Lung (tissue), 12 donors: Measurements from ENCODE around the gene GLT1D1. TPM values are rescaled to one million over a fixed set of nuclear protein-coding genes. Genes with fewer than 3 reads are reported as not detected.

Source experiments
- ATAC-seq: fragments of 200-7000 bp; cut with Tn5 transposase; one replicate; pipeline ENCODE4 v1.9.1; 2020; ENCODE audit warnings: moderate number of reproducible peaks; ENCODE audit not compliant: insufficient read depth, low FRiP score
- DNase-seq, 3 donors: peaks; one replicate each; pipeline ENCODE4 v3.0.0-alpha.2; 2013 to 2017
- H3K27ac ChIP-seq, 2 donors: one replicate each; pipeline ENCODE4 v1.5.1; 2013; ENCODE audit warnings: mild to moderate bottlenecking in 2 of 2, moderate library complexity in 2 of 2, control low read depth in 1 of 2, inconsistent platforms in 1 of 2, low read depth in 1 of 2, low read length in 1 of 2
- H3K27me3 ChIP-seq, 3 donors: one replicate each; pipeline ENCODE4 v1.5.1; 2013; ENCODE audit warnings: low read length in 2 of 3; ENCODE audit not compliant: control insufficient read depth in 3 of 3, insufficient read depth in 3 of 3
- H3K36me3 ChIP-seq, 4 donors: one replicate each; pipeline ENCODE4 v1.5.1; 2013; ENCODE audit warnings: low read length in 4 of 4, mild to moderate bottlenecking in 1 of 4, moderate library complexity in 1 of 4; ENCODE audit not compliant: control insufficient read depth in 4 of 4, insufficient read depth in 4 of 4
- H3K4me1 ChIP-seq, 5 donors: one replicate each; pipeline ENCODE4 v1.5.1; 2013; ENCODE audit warnings: low read length in 5 of 5, mild to moderate bottlenecking in 2 of 5, moderate library complexity in 1 of 5; ENCODE audit not compliant: control insufficient read depth in 5 of 5, insufficient read depth in 5 of 5
- H3K4me3 ChIP-seq: one replicate; pipeline ENCODE4 v1.5.1; 2013; ENCODE audit warnings: mild to moderate bottlenecking, control low read depth, moderate library complexity
- H3K9ac ChIP-seq, 2 donors: one replicate each; pipeline ENCODE4 v1.5.1; 2013; ENCODE audit warnings: low read length in 2 of 2, control low read depth in 1 of 2; ENCODE audit not compliant: insufficient read depth in 1 of 2
- H3K9me3 ChIP-seq, 4 donors: one replicate each; pipeline ENCODE4 v1.5.1; 2013; ENCODE audit warnings: low read length in 3 of 4, mild to moderate bottlenecking in 1 of 4, moderate library complexity in 1 of 4; ENCODE audit not compliant: control insufficient read depth in 4 of 4, insufficient read depth in 3 of 4
- WGBS, 2 donors: extraction: QIAGEN DNeasy Blood & Tissue Kit; methylation state at CpG; one replicate each; pipeline ENCODE4 v1.1.7; 2013; 5-methylcytosine and 5-hydroxymethylcytosine counted together
- polyA plus RNA-seq, 2 donors: library from polyadenylated mRNA; stranded (reverse); fragments of 200-250 nt; gene quantifications; one replicate each; pipeline ENCODE4 v1.2.1, GENCODE V29; 2013
- total RNA-seq, 2 donors: library from RNA; depleted of rRNA in 1 of 2; stranded (reverse); fragments of >200 nt in 1 of 2; gene quantifications; one replicate each; pipeline ENCODE4 v1.2.1, GENCODE V29; 2014 to 2021
- TF ChIP-seq, protein P1 (sequence below): IDR thresholded peaks from 2 replicates; pipeline ENCODE4 v1.5.1; 2012; ENCODE audit warnings: mild to moderate bottlenecking; ENCODE audit errors: control extremely low read depth, extremely low read depth
- donor health status: control.
- donor health status: control.
- donor health status: Bipolar disorder and iron deficiency.
- donor health status: healthy.
- donor health status: DM: yes; HTN: yes; CAD: no.

The GLT1D1 gene
- total and polyA plus RNA-seq, 4 donors = 0.39 to 25.4 (median 4.2) TPM

DNA sequence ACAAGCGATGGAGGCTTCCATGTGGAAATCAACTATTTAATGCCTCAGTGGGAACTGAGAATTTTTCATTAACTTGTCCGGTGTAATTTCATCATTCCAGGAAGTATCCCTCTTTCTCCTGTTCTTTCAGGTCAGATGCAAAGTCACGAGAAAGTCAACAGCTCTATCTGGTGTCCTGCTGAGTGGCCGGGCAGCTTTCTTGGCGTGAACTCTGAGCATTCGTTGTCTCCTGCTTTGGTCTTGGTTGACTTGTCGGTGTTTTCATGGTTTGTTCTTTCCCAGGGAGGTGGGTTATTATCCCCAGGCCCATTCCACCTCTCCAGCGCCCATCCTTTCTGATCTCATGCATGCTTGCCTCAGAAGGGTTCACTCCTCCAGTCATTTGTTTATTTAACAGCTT is 149.1 kb downstream of the GLT1D1 start:
- DNase-seq (no peak), ATAC-seq (no peak)
- Histone ChIP-seq H3K27me3 (no peaks in the 10 kb centered on the region), H3K27ac (no peak overlapping the region), H3K9me3 (peaks cover 0 to 5% (median 0%) of the 10 kb centered on the region in 4 donors), H3K4me3 (no peak overlapping the region), H3K36me3 (no peaks in the 10 kb centered on the region), H3K9ac (no peak overlapping the region), H3K4me1 (no peaks in the 10 kb centered on the region)
- TF ChIP-seq, protein P1, sequence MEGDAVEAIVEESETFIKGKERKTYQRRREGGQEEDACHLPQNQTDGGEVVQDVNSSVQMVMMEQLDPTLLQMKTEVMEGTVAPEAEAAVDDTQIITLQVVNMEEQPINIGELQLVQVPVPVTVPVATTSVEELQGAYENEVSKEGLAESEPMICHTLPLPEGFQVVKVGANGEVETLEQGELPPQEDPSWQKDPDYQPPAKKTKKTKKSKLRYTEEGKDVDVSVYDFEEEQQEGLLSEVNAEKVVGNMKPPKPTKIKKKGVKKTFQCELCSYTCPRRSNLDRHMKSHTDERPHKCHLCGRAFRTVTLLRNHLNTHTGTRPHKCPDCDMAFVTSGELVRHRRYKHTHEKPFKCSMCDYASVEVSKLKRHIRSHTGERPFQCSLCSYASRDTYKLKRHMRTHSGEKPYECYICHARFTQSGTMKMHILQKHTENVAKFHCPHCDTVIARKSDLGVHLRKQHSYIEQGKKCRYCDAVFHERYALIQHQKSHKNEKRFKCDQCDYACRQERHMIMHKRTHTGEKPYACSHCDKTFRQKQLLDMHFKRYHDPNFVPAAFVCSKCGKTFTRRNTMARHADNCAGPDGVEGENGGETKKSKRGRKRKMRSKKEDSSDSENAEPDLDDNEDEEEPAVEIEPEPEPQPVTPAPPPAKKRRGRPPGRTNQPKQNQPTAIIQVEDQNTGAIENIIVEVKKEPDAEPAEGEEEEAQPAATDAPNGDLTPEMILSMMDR = no peak
- WGBS, 2 donors = 64 to 65% methylated on average over 8 of the region's 8 CpGs

DNA sequence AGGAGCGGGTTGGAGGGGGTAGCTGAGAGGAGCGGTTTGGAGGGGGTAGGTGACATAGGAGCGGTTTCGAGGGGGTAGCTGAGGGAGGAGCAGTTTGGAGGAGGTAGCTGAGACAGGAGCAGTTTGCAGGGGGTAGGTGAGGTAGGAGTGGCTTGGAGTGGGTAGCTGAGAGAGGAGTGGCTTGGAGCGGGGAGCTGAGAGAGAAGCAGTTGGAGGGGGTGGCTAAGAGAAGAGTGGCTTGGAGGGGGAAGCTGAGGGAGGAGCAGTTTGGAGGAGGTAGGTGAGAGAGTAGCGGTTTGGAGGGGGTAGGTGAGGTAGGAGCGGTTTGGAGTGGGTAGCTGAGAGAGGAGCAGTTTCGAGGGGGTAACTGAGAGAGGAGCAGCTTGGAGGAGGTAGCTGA is 152.1 kb downstream of the GLT1D1 start:
- Histone ChIP-seq H3K4me3 (no peak overlapping the region), H3K27me3 (no peaks in the 10 kb centered on the region), H3K27ac (no peak overlapping the region), H3K9ac (no peak overlapping the region), H3K4me1 (no peaks in the 10 kb centered on the region), H3K36me3 (no peaks in the 10 kb centered on the region), H3K9me3 (peaks cover 0 to 6% (median 0%) of the 10 kb centered on the region in 4 donors)
- 88 to 90% methylated on average over 7 to 8 of the region's 8 CpGs for WGBS, 2 donors
- ATAC-seq (no peak), DNase-seq (no peak)
- TF ChIP-seq, protein P1 = no peak

DNA sequence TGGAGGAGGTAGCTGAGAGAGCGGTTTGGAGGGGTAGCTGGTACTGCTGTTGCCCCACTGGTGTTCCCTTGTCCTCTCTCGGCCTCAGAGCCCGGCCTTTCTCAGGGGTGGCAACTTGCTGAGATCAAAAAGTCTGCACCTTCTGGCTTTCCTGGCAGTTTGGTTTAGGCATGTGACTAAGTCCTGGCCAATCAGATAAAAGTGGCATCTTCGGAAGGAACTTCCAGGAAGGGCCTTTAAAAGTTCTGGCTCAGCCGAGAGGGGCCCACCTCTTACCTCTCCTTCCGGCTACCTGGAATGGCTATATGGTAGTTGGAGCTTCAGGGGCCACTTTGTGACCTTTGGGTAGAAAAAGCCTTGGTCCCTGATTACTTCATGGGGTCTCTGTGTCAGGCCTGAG is 152.6 kb downstream of the GLT1D1 start:
- WGBS, 2 donors = 85 to 89% methylated on average over 6 of the region's 6 CpGs

More for the DNA sequence above, 152.6 kb downstream of the GLT1D1 start:
- Histone ChIP-seq H3K4me3 (no peak overlapping the region), H3K4me1 (no peaks in the 10 kb centered on the region), H3K27me3 (no peaks in the 10 kb centered on the region), H3K27ac (no peak overlapping the region), H3K9me3 (peaks cover 0 to 6% (median 0%) of the 10 kb centered on the region in 4 donors), H3K36me3 (no peaks in the 10 kb centered on the region), H3K9ac (no peak overlapping the region)
- TF ChIP-seq, protein P1 = no peak
- no peak for ATAC-seq
- no peak for DNase-seq
